Activated CD8-positive, alpha-beta T cell treated with anti-CD3 and anti-CD28 coated beads, Interleukin-2, amount 10 ng/mL, durations not matched to agents 7 days and 5 days (primary cell): ENCODE data around the gene CD58. TPM values are rescaled to one million over a fixed set of nuclear protein-coding genes. Genes with fewer than 3 reads are reported as not detected.
"Not testable (repeated sequence)": the region's sequence is repeated elsewhere in the genome, so short reads cannot be mapped to it uniquely, and the experiment has no call there.

Source experiments
- ATAC-seq: fragments of 150-1000 bp; cut with Tn5 transposase; one replicate; pipeline ENCODE4 v1.10.0; 2021; ENCODE audit warnings: moderate library complexity
- CTCF ChIA-PET: fragments of 350-600 bp; sonication (Branson Sonifier 250); formaldehyde crosslinking; loops from one replicate; lab custom pipeline; 2021; ENCODE audit warnings: antibody characterized with exemption; lab: Charles Lee
- POLR2A ChIA-PET: fragments of 350-600 bp; sonication (Branson Sonifier 250); formaldehyde crosslinking; loops from one replicate; lab custom pipeline; 2021; ENCODE audit warnings: antibody characterized with exemption; lab: Charles Lee
- DNase-seq: peaks from one replicate; pipeline ENCODE4 v3.0.0-alpha.2; 2020
- H3K27ac Mint-ChIP-seq: one replicate; pipeline ENCODE4 v1.8.0; 2021; ENCODE audit warnings: mild to moderate bottlenecking, mixed read lengths
- H3K27me3 Mint-ChIP-seq: one replicate; pipeline ENCODE4 v1.8.0; 2021; ENCODE audit warnings: low read depth, mixed read lengths
- H3K36me3 Mint-ChIP-seq: one replicate; pipeline ENCODE4 v1.8.0; 2021; ENCODE audit warnings: low read depth, mixed read lengths
- H3K4me1 Mint-ChIP-seq: one replicate; pipeline ENCODE4 v1.8.0; 2021; ENCODE audit warnings: low read depth, mixed read lengths
- H3K4me3 Mint-ChIP-seq: one replicate; pipeline ENCODE4 v1.8.0; 2021; ENCODE audit warnings: mild to moderate bottlenecking, mixed read lengths
- H3K9me3 Mint-ChIP-seq: one replicate; pipeline ENCODE4 v1.8.0; 2022; ENCODE audit warnings: mixed read lengths; ENCODE audit not compliant: insufficient read depth
- total RNA-seq, 2 experiments: library from RNA; stranded (reverse); gene quantifications; one replicate each; pipeline ENCODE4 v1.2.3, GENCODE V29; 2021

The CD58 gene
- total RNA-seq, 2 experiments from 2014 or later = 23.9 to 24.7 TPM

GRCh38 chr1:116591006-116591950, 20.5 kb upstream of the CD58 start:
- H3K27ac Mint-ChIP-seq, H3K36me3 Mint-ChIP-seq, H3K9me3 Mint-ChIP-seq, H3K4me3 Mint-ChIP-seq, POLR2A ChIA-PET, DNase-seq, H3K27me3 Mint-ChIP-seq, ATAC-seq: not testable (repeated sequence)
- peaks cover 13% of the 10 kb centered on the region for H3K4me1 Mint-ChIP-seq
- CTCF ChIA-PET = interaction anchor here (2.2 kb wide), 1 partner anchor 17 kb away, joined by 10 read pairs; no protein-coding TSS in a partner anchor

- POLR2A ChIA-PET, H3K4me1 Mint-ChIP-seq, DNase-seq, H3K27ac Mint-ChIP-seq, H3K36me3 Mint-ChIP-seq, ATAC-seq, H3K4me3 Mint-ChIP-seq, H3K27me3 Mint-ChIP-seq, H3K9me3 Mint-ChIP-seq: not testable (repeated sequence)
- CTCF ChIA-PET = interaction anchor here (2.2 kb wide), 1 partner anchor 16 kb away, joined by 10 read pairs; no protein-coding TSS in a partner anchor
These were observed 19.7 kb upstream of the CD58 start for GRCh38 chr1:116590359-116591005.

- CTCF ChIA-PET, H3K27me3 Mint-ChIP-seq, H3K9me3 Mint-ChIP-seq, DNase-seq, POLR2A ChIA-PET, H3K4me1 Mint-ChIP-seq, H3K4me3 Mint-ChIP-seq, H3K36me3 Mint-ChIP-seq, H3K27ac Mint-ChIP-seq: not testable (repeated sequence)
- ATAC-seq = peak; percentile 44
These were observed 18.4 kb upstream of the CD58 start for GRCh38 chr1:116589101-116589735.

GRCh38 chr1:116587501-116588227, 16.8 kb upstream of the CD58 start:
- ChIA-PET CTCF (no interaction called here), POLR2A (no interaction called here)
- Mint-ChIP-seq H3K9me3 (no peaks in the 10 kb centered on the region), H3K27ac (no peak overlapping the region), H3K27me3 (peaks cover 2% of the 10 kb centered on the region), H3K4me1 (peaks cover 5% of the 10 kb centered on the region), H3K36me3 (no peaks in the 10 kb centered on the region), H3K4me3 (no peak overlapping the region)
- ATAC-seq = no peak
- no peak for DNase-seq

GRCh38 chr1:116586741-116587143, 15.9 kb upstream of the CD58 start:
- no peaks in the 10 kb centered on the region for H3K36me3 Mint-ChIP-seq
- H3K4me1 Mint-ChIP-seq = peaks cover 5% of the 10 kb centered on the region
- CTCF ChIA-PET = interaction anchor here (0.9 to 1.5 kb wide), 2 partner anchors 10 to 12 kb away, joined by 3 to 7 read pairs; no protein-coding TSS in a partner anchor
- ATAC-seq = no peak
- no peak for DNase-seq
- POLR2A ChIA-PET = no interaction called here
- H3K9me3 Mint-ChIP-seq = no peaks in the 10 kb centered on the region
- H3K4me3 Mint-ChIP-seq = no peak overlapping the region
- no peak overlapping the region for H3K27ac Mint-ChIP-seq
- peaks cover 2% of the 10 kb centered on the region for H3K27me3 Mint-ChIP-seq

GRCh38 chr1:116585886-116586285, 15.1 kb upstream of the CD58 start:
- H3K4me3 Mint-ChIP-seq = no peak overlapping the region
- H3K27ac Mint-ChIP-seq = no peak overlapping the region
- DNase-seq (no peak), ATAC-seq (no peak)
- ChIA-PET POLR2A (no interaction called here), CTCF (interaction anchor here (0.9 to 1.5 kb wide), 2 partner anchors 10 to 11 kb away, joined by 3 to 7 read pairs; no protein-coding TSS in a partner anchor)
- no peaks in the 10 kb centered on the region for H3K36me3 Mint-ChIP-seq
- H3K4me1 Mint-ChIP-seq = peaks cover 5% of the 10 kb centered on the region
- peaks cover 2% of the 10 kb centered on the region for H3K27me3 Mint-ChIP-seq
- H3K9me3 Mint-ChIP-seq = no peaks in the 10 kb centered on the region

- no peak for DNase-seq
- ChIA-PET POLR2A (no interaction called here), CTCF (no interaction called here)
- ATAC-seq = no peak
- no peaks in the 10 kb centered on the region for H3K36me3 Mint-ChIP-seq
- H3K27ac Mint-ChIP-seq = no peak overlapping the region
- H3K27me3 Mint-ChIP-seq = peaks cover 4% of the 10 kb centered on the region
- no peak overlapping the region for H3K4me3 Mint-ChIP-seq
- H3K9me3 Mint-ChIP-seq = no peaks in the 10 kb centered on the region
- no peaks in the 10 kb centered on the region for H3K4me1 Mint-ChIP-seq
These were observed 10.6 kb upstream of the CD58 start for GRCh38 chr1:116581323-116581885.

GRCh38 chr1:116580446-116581322, 9.9 kb upstream of the CD58 start:
- ChIA-PET POLR2A (no interaction called here), CTCF (no interaction called here)
- Mint-ChIP-seq H3K27ac (no peak overlapping the region), H3K4me3 (no peak overlapping the region), H3K9me3 (no peaks in the 10 kb centered on the region), H3K4me1 (no peaks in the 10 kb centered on the region), H3K36me3 (no peaks in the 10 kb centered on the region), H3K27me3 (peaks cover 2% of the 10 kb centered on the region)
- DNase-seq = no peak
- ATAC-seq = no peak

- DNase-seq (no peak), ATAC-seq (no peak)
- H3K9me3 Mint-ChIP-seq = no peaks in the 10 kb centered on the region
- H3K4me3 Mint-ChIP-seq = no peak overlapping the region
- H3K36me3 Mint-ChIP-seq = no peaks in the 10 kb centered on the region
- peaks cover 2% of the 10 kb centered on the region for H3K27me3 Mint-ChIP-seq
- ChIA-PET CTCF (interaction anchor here (1.4 to 3.5 kb wide), 2 partner anchors 17 to 93 kb away, joined by 4 to 17 read pairs; no protein-coding TSS in a partner anchor), POLR2A (no interaction called here)
- H3K4me1 Mint-ChIP-seq = peaks cover 8% of the 10 kb centered on the region
- no peak overlapping the region for H3K27ac Mint-ChIP-seq
These were observed 8.5 kb upstream of the CD58 start for GRCh38 chr1:116579259-116579875.

- ATAC-seq = no peak
- no peak overlapping the region for H3K27ac Mint-ChIP-seq
- no peak overlapping the region for H3K4me3 Mint-ChIP-seq
These were observed 7.8 kb upstream of the CD58 start for GRCh38 chr1:116578581-116578980.

More at GRCh38 chr1:116578581-116578980, 7.8 kb upstream of the CD58 start:
- H3K27me3 Mint-ChIP-seq = peaks cover 5% of the 10 kb centered on the region
- POLR2A ChIA-PET = no interaction called here
- no peaks in the 10 kb centered on the region for H3K9me3 Mint-ChIP-seq
- peaks cover 13% of the 10 kb centered on the region for H3K4me1 Mint-ChIP-seq
- H3K36me3 Mint-ChIP-seq = no peaks in the 10 kb centered on the region
- CTCF ChIA-PET = interaction anchor here (1.4 to 3.5 kb wide), 2 partner anchors 17 to 94 kb away, joined by 4 to 17 read pairs; no protein-coding TSS in a partner anchor
- DNase-seq = no peak
